ENCODE measurements around the gene HMCES.
"Not testable (repeated sequence)": the region's sequence is repeated elsewhere in the genome, so short reads cannot be mapped to it uniquely, and the experiment has no call there.

HMCES gene

GRCh38 chr3:129323651-129324294 lies 45.1 kb downstream of the HMCES start:
- DNase-seq, result no peak

GRCh38 chr3:129324855-129325254 lies 46.2 kb downstream of the HMCES start:
- DNase-seq, result no peak

GRCh38 chr3:129325383-129325782 lies 46.7 kb downstream of the HMCES start:
- DNase-seq, result no peak

DNA sequence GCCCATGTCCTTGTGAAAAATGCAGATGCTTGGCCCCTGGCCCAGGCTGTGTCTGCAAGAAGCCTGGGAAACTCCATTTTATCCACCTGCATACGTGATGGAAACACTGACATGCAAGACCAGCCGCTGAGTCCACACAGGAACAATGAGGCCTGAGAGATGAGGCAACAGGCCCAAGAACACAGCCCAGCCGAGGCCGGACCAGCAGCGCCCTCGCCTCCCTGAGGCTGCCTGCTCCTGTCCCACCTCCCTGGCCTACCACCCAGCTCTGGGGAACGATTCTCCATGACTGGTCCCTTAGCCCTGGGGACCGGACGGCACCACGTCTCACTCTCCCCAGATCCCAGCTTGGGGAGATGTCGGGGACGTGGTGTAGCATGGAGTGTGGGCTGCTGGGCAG lies 47.5 kb downstream of the HMCES start:
- no peak for DNase-seq

- no peak for DNase-seq
These were observed 47.9 kb downstream of the HMCES start for GRCh38 chr3:129326595-129326994.

GRCh38 chr3:129327510-129327909 lies 48.8 kb downstream of the HMCES start:
- no peak for DNase-seq

DNA sequence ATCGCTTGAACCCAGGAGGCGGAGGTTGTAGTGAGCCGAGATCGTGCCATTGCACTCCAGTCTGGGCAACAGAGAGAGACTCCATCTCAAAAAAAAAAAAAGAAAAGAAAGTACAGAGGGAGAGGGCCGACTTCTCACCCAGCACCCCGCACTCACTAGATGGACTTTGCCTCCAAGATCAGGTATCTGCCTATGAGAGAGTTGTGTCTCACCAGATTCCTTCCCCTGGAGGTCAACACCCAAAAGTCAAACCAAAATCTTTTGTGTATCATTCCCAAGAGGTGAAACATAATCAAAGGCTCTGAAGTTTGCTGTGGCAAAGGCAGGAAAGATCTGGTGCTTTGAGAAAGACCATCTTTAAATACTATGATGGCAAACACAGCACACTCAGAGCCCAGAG lies 51.2 kb downstream of the HMCES start:
- DNase-seq, result no peak

DNA sequence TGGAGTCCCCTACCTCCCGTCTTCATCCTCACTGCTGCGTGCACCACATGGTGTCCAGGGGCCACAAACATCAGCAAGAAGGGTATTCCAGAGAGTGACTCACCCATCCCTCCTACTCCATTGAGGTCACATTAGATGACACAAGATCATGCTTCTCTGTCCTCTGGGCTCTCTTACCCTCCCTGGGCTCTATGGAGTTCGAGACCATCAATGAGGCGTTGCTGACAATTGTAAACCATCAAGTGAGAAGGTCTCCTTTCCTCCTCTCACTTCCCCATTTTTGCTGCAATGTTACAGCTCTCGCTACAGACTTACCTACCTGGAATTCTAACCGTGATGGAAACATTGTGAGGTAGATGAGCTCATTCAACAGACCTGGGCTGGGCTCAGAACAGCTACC lies 51.7 kb downstream of the HMCES start:
- no peak for DNase-seq

DNA sequence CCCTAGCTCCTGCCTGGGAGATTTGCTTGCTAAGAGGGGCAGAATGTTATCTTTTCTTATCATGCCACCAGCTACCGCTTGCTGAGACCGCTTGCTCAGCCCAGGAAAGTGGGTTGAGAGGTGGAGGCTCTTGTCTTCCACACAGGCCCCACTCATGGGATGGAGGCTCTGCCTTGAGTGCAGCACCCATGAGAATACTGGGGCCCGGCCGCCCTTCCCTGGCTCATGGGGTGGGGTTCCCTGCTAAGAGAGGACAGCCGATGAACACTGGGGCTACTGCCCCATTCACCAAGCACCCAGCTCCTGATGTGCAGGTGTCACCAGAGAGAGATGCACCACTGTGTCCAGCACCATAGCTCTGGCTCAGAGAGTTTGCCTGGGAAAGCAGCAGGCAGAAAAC lies 55.2 kb downstream of the HMCES start:
- no peak for DNase-seq

- DNase-seq, result no peak
These were observed 57.5 kb downstream of the HMCES start for GRCh38 chr3:129336093-129336706.

DNA sequence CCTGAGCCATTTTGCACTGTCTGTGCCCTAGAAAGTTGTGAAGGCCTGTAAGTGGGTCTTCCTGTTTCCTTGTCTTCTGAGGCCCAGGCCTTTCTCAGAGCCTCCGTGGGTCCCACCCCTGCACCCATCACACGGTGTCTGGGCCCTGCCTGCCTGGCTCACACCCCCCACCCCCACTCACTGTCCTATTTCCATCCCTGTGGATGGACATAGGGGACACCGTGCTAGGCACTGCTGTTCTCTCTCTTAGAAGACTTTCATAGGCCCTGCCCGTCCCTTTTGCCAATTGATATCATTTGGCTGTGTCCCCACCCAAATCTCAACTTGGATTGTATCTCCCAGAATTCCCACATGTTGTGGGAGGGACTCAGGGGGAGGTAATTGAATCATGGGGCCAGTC lies 59.0 kb downstream of the HMCES start:
- DNase-seq, result not testable (repeated sequence)

GRCh38 chr3:129339186-129339585 lies 60.5 kb downstream of the HMCES start:
- not testable (repeated sequence) for DNase-seq

DNA sequence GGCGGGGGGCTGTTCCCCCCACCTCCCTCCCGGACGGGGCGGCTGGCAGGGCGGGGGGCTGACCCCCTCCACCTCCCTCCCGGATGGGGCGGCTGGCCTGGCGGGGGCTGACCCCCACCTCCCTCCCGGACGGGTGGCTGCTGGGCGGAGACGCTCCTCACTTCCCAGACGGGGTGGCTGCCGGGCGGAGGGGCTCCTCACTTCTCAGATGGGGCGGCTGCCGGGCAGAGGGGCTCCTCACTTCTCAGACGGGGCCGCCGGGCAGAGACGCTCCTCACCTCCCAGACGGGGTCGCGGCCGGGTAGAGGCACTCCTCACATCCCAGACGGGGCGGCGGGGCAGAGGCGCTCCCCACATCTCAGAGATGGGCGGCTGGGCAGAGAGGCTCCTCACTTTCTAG lies 61.2 kb downstream of the HMCES start:
- DNase-seq, result not testable (repeated sequence)

DNA sequence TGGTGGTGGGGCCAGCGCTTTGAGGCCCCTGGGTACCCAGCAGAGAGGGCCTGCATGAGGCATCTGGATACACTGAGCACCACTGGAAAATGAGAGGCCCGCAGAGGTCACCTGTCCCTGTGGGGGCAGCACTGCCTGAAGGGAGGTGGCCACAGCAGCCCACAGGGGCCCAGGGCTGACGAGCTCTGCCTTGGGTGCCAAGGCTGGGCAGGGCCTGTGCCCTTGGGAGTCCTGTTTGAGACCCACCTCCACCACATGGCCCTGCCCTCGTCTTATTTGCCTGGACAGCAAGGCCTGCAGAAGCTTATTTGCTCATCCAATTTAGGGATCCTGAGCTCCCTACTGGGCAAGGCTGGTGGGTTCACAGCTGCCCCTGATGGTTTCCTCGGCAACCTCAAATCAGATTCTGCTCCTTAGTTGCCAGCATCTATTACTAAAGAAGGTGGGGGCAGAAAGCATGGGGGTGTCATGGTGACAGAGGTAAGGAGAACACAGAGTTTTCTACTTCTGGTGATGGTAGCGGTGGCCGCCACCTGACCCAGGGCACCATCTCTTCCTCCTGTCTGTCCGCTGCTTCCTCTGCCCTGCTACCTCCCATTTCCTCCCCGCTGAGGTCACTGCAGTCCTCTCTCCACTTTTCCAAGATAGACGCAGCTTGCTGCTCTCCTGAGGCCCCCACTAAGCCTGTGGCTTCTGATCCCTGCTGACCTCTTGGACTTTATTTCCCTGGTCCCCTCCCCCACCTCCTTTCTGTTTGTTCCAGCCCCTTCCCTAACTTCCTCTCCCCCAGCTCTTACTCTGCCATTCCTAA lies 62.9 kb downstream of the HMCES start:
- DNase-seq, result no peak

- peak; percentile 31 for DNase-seq
These were observed 65.1 kb downstream of the HMCES start for GRCh38 chr3:129343643-129344360.

DNA sequence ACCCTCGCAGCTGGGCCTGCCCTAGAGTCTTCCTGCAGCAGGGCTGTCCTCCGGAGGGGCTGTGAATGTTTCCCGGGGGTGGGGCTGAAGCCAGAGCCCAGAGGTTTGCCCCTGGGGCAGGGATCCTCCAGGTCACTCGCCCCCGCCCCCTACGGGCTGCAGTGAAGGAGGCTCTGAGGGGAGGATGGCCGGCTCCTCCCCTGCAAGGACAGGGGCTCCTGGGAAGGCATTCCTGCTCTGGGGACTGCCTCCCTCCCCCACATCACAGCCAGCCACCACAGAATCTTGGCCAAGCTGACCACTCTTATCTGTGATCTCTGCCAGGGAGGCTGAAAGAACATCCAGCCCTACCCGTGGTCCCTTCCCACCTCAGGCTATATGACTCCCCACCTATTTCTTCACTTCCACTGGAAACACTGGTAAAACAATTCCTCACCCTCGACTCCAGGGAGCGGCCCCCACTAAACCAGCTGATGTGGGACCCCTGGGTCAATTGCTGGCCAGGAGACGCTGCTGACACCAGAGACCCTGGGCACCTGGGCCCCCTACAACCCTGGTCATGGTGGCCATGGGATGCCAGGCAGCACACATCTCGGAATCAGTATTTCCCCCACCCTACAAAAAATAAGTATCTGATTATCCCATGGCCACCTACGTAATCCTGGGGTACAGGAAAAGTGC lies 66.0 kb downstream of the HMCES start:
- no peak for DNase-seq

GRCh38 chr3:129345281-129345680 lies 66.6 kb downstream of the HMCES start:
- DNase-seq, result no peak

- no peak for DNase-seq
These were observed 67.3 kb downstream of the HMCES start for GRCh38 chr3:129345971-129346370.

DNA sequence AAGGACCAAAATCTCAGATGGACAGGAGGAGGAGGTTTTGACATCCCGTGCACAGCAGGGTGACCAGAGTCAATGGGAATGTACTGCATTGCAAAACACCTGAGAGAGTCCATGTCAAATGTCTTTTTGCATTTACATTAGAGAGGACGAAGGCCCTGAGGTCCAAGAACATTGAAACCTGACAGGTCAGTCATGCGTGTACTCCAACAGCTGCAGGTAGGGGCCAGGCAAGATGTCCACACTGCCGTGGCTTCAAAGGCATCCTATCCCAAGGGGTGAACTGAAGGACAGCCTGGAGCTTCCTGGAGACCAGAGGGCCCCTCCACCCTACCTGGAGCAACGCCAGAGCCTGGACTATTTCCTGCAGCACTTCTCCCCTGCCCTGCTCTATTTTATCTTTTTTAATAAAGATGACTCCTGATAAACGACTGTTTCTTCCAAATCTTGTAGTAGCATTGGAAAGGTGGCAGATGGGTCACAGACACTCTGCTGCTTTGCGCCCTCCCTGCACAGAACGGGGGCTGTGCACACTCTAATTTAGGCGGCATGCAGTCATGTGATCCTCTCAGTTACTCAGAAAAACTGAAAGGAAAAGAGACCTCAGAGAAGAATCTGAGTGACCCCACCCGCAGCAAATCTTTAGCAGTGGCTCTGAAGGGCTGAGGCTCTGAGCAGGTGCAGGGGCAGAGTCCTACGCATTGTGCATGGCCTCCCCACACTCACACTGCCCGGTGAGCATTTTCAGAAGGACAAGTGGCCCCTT lies 68.2 kb downstream of the HMCES start:
- no peak for DNase-seq

DNA sequence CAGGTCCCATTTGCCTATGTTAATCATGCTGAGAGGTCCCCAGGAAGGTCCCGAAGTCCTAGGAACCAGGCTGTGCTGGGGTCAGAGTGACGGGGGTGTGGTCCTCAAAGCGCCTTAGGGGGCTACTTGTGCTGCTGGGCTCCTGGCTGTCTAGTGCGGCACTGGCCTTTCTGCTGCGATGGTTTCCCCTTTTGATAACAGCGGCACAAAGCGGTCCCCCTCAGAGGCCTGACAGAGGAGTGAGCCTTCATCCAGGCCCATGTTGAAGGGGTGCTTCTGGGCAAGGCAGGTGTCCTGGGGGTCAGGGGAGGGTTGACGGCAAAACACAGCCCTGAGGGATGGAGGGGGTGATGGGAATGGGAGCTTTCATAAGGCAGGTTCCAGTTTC lies 68.8 kb downstream of the HMCES start:
- DNase-seq, result no peak

DNA sequence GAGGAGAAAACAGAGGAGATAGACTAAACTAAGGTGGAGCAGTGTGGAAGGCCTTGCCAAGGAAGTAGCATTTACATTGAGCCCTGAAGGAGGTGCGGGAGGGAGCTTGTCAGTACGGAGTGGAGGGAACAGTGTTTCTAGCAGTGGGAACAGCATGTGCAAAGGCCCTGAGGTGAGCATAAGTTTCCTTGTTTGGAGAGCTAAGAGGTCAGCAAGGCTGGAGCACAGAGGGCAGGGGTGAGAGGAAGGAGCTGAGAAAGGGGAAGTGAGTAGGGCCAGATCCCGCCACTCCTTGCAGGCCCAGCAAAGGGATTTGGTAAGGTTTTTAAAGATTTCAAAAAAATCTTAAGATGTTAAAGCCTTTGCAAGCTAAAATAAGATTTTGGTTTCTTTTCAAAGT lies 70.1 kb downstream of the HMCES start:
- DNase-seq, result no peak

DNA sequence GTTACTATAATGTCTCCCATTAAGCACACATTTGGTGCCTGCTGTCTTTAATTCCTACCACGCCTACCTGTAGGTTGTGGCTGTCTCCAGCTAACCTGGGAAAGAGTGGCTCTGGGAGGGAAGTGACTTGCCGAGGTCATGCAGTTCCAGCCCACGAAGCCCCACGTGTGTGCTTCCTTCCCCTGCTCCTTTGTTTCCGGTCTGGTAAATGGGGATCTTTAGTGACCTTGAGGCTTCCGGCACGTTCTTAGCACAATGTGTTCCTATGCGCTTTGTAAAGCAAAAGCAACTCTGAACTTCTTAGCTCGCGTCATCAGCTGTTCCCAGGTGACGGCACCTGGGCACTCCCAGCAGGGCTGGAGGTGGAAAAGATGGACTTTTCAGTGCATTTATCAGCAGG lies 70.5 kb downstream of the HMCES start:
- DNase-seq, result not testable (repeated sequence)
